DMS153 treated with DMSO at 0.1 percent for 48 hours (cell line): ENCODE data around the gene TLCD3B.
"Not testable (repeated sequence)": the region's sequence is repeated elsewhere in the genome, so short reads cannot be mapped to it uniquely, and the experiment has no call there.

Experiments used
- DNase-seq: peaks from one replicate; lab custom pipeline; 2025; ENCODE audit not compliant: unreplicated experiment; lab: John Stamatoyannopoulos, UW

The TLCD3B gene

DNA sequence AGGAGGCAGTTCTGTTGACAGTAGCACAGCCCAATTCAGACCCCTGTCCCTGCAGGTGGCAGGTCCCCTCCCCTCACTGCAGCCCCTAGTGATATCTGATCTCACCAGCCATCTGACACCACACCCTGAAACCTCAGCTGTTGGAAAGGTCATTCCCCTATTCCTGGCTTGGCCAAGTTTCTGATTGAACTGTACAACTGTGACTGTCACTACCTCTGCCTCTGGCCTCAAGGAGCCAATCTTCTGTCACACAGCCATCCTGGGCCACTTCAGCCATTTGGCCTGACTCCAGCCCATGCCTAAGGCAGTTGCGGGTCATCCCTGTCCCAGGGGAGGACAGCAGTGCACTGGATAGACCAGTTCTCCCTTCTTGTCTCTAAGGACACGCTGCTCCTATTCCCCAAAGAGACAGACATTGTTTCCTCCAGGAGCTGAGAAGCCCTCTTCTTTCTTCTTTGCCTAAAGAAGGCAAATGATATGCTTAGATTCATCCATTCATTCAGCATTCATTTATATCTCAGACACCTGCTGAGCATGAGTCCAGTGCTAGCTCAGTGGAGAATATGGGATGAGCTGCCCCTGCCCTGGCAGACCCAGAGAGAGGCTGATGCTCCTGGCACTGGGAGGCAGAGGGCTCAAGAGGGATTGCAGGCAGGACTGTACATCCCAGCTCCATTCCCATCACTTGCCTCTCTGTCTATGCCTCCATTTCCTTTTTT is 29.9 kb upstream of the TLCD3B start:
- no peak for DNase-seq

DNA sequence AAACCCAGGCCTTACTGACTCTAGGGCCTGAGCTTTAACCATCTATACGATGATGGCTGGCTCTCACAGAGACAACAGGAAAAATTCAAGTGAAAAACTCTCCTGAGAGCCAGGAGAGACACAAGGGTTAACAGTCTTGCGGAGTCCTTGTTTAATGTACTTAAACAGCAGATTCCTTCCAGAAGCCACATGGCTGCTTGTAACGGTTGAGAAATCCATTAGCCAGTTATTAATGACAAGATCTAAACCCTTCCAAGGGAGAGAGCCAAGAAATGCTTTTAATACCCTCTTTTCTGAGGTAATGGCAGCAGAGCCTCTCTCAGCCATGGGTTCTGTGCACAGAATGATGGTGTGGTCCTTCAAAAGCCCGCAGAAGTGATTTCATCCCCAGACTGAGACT is 29.3 kb upstream of the TLCD3B start:
- no peak for DNase-seq

DNA sequence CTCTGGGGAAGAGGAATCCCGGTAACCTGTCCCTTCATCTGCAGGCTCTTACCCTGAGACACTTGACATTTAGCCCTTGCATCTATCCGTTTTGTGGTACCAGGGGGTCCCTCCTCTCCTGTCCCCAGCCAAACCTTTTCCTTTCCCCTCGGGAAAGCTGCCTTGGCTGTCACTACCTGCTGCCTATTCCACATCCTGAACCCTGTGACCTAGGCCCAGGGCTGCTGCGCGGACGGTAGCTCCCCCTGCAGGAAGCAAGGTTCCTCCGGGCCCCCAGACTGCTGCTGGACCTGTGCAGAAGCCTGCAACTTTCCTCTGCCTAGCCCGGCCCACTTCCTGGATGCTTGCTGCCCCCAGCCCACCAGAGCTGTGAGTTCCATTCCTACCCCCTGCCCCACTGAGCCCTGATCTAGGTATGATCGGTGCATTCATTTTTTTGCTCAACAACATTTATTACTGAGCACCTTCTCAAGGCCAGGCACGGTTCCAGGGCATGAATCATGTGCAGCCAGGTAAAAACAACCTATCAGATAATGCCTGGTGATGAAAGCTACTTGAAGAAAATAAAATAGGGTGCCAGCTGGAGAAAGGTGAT is 24.0 kb upstream of the TLCD3B start:
- DNase-seq, result no peak

DNA sequence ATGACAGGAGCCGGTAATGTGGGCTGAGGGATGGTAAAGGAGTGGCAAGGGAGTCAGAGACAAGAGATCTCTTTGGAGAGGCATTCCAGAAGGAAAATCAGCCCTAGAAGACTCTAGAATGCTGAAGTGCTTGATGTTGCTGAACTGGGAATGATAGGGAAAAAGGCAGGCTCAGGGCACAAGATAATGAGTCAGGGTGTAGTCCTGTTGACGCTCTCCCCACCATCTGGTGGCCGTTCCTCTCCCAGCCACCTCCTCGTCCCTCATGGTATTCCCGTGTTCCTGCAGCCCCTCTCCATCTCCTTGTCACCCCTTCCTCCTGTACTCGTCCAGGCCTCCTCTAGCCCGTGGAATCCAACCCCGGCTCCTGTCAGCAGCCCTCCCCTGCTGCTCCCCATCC is 23.4 kb upstream of the TLCD3B start:
- no peak for DNase-seq

DNA sequence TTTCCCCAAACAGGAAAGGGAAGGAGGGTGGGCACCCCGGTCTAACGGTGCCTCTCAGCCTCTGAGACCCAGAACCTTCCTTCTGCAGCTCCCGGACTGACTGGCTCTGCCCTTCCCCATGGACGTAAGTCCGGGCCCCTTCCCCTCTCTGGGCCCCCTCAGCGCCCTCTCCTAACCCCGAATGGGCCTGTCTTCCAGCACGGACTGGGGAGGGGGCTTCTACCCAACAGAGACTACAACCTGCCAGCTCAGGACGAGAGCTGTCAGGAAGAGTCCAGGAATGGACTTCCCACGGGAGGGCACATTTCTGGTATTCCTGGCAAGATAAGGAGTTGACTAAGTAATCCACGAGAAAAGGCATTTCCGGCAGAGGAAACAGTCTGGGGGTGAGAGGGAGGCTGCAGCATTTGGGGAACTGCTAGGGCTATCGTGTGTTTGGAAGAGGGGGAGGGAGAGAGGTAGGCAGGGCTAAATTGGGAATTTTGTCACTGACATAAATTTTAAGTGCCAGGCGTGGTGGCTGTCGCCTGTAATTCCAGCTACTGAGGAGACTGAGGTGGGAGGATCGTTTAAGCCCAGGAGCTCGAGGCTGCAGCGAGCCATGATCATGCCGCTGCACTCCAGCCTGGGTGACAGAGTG is 22.4 kb upstream of the TLCD3B start:
- DNase-seq, result no peak

DNA sequence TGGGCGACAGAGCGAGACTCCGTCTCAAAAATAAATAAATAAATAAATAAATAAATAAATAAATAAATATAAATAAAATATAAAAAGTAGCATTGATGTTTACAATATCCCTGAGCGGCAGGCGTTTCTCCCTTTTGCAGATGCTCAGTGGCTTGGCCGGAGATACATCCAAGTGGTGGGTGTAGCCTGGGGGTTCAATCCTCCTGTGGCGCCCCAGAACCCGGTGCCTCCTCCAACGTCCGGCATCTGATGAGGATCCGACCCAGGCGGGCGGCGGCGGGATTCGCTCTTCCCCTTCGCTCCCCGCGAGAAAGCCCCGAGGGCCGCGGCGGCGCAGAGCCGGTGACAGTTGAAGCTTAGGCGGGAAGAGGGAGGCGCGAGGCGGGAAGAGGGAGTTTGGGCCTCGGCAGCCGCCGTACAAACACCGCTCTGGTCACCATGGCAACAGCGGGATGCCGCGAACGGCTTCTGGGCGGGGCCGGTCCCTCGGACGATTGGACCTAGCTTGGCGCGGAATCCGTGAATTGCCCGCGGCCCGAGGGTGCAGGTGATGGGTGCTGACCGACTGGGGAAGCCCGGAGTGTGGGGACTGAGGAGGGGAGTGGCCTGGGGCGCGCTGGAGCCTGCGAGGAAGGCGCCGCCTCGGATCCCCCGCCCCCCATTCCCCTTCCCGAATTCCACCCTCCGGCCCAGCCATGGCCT is 21.8 kb upstream of the TLCD3B start:
- peak; percentile 78 for DNase-seq

DNA sequence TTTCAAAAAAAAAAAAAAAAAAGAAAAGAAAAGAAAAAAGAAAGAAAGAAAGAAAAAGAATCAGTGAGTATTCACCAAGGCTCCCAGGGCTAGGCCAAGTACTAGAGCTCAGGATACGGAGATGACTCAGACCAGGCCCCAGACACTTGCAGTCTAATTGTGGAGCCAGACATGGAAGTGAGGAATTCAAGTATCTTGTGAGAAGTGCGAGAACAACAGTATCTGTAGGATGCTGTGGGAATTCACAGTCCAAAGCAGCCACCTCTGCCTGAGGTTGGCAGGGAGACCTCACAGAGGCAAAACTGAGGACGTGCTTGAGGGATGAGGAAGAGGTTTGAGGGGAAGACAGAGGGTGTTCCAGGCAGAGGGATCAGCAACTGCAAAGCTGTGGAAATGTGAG is 20.4 kb upstream of the TLCD3B start:
- no peak for DNase-seq

DNA sequence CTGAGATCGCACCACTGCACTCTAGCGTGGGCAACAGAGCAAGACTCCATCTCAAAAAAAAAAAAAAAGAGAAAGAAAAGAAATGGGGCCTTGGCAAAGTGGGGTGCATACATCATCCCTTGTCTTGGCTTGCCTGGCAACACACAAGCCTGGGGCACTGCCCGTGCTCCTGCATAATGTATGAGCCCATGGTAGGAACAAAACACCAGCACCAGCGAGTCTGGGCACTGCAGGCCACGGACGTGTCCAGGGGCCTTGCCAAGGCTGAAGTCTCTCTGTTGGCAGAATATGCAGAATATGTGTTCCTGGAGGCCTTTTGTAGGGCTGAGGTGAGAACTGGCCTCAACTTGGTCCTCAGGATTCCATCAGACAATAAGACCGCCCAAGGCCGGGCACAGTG is 18.8 kb upstream of the TLCD3B start:
- no peak for DNase-seq

DNA sequence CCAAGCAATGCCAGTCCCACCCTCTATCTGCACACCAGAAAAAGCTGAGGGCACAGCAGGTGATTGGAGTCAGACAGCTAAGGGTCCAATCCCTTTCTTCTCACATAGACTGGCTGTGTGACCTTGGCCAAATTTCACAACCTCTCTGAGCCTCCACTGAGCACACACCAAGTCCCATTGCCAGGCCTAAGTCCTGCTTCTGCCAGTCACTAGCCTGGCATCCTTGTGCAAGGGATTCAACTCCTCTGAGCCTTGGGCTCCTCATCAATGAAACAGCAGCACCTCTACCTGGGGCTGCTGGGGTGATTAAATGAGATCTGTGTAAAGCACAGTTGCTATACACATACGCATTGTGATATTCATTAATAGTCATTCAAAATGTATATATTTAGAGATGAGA is 15.5 kb upstream of the TLCD3B start:
- no peak for DNase-seq

DNA sequence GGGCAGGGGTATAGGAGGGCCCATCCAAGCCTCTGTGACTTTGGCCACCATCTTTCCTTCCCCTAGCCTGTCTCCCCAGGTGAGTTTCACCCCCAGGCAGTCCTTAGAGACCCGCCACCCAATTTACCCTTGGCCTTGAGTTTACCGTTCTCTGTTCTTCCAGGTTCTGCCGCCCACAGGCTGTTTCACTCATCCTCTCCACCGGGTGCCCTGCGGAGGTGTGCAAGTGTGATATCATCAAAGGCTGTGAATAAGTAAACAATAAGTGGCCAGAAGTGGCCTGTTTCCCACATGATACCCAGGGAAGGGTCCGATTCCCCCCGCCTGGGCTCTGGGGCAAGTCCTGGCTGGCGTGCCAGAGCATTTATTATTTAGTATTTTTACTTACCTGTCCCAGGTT is 15.1 kb upstream of the TLCD3B start:
- DNase-seq, result no peak

DNA sequence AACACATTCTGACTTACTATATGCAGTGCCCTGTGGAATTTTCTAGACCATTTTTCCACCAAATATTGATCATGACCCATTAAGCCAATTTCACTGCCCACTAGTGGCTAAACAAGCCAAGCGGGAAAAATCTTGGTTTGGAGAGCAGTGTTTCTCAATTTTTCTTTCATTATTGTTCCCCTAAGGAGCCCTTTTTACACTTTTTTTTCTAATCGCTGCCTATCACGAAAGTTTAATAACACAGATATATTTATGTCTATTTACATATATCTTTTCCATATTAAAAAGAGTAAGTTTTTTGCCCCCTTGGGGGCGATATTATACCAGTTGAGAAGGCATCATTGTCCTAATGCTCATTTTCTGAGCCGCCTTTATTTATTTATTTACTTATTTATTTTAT is 10.8 kb upstream of the TLCD3B start:
- no peak for DNase-seq

DNA sequence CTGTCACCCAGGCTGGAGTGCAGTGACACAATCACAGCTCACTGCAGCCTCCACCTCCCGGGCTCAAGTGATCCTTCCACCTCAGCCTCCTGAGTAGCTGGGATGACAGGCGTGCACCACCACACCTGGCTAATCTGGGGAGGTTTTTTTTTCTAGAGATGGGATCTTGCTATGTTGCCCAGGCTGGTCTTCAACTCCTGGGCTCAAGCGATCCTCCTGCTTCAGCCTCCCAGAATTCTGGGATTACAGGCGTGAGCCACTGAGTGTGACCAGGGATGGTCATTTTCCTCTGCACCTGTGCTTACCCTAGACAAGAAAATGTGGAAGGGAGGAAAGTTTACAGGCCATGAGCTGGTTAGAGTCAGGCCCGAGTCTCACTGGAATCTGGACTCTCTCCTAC is 9.6 kb upstream of the TLCD3B start:
- DNase-seq, result not testable (repeated sequence)

DNA sequence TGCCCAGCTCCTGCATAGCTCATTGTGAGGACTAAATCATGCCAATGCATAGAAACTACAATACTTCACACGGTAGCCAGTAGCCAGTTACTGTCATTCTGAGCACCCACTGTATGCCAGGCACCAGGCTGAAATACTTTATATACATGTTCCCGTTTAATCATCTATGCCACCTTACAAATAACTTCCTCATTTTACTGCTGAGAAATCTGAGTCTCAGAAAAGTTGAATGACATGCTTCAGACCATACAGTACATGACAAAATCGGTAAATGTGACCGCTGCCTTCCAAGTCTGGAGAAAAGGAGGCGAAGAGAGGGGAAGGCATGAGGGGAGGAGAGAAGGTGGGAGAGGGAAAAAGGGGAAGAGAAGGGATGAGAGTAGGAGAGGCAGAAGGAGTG is 9.2 kb upstream of the TLCD3B start:
- DNase-seq, result no peak

DNA sequence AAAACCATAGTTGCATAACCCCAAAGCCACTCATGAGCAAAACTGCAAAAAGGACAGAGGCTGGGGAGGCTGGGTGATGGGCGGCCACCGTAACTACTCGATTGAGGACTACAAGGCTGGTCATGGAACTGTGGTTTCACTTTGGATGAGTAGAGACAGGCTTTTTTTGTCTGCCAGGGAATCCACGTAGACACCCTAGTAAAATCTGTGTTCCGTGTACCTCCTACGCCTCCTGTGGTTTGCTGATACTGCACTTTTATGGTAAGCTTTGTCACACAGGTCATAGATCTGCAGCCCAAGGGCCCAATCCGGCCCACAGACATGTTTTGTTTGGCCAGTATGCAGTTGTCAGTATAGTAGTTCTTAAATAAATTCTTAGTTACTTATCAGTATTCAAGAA is 2.2 kb upstream of the TLCD3B start:
- DNase-seq, result no peak

DNA sequence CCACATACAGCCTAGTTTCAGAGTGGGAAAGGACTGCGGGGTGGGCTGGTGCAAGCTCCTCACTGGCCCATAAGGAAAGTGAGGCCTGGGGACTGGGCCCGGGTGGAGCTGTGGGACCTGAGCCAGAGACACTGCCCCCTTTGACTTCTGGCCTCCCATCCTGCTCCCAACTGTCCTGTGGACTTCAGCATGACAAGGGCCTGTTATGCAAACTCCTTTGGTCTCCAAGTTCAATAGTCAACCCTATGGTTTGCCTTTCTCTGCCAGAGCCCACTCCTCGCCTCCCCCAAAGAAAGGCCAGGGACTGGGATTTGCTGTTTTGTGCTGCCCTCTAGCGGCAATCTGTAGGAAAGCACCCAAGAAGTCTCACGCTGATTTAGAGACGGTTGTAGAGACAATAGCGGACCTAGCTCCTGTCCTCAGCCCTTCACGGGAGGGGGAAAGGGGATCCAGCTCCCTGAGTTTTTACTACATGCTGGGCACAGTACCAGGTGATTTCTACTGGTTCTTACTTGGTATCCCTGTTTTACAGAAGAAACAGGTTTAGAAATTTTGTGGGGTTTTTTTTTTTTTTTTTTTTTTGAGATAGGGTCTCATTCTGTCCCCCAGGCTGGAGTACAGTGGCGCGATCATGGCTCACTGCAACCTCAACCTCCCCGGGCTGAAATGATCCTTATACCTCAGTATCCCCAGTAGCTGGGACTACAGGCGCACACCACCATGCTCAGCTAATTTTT is 1.2 kb upstream of the TLCD3B start:
- peak; percentile 52 for DNase-seq

DNA sequence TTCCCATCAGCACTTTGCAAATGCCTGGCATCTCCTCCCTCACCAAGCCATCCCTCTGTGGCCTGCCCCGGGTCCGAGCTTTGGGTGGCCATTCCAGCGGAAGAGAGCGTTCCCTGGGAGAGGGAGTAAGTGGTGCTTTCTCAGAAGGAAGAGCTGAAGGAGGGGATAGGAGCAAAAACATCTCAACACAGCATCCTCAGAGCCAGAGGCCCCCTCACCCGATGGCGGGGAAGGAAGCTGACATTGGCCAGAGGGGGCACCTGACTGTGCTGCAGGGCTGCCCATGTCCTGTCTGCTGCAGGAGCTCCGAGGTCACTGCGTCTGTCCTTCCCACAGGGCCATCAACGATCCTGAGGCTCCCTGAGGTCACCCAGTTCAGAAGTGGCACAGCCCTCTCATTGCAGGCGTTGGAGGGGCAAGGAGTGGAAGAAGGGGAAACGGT is 427 bp upstream of the TLCD3B start:
- no peak for DNase-seq

DNA sequence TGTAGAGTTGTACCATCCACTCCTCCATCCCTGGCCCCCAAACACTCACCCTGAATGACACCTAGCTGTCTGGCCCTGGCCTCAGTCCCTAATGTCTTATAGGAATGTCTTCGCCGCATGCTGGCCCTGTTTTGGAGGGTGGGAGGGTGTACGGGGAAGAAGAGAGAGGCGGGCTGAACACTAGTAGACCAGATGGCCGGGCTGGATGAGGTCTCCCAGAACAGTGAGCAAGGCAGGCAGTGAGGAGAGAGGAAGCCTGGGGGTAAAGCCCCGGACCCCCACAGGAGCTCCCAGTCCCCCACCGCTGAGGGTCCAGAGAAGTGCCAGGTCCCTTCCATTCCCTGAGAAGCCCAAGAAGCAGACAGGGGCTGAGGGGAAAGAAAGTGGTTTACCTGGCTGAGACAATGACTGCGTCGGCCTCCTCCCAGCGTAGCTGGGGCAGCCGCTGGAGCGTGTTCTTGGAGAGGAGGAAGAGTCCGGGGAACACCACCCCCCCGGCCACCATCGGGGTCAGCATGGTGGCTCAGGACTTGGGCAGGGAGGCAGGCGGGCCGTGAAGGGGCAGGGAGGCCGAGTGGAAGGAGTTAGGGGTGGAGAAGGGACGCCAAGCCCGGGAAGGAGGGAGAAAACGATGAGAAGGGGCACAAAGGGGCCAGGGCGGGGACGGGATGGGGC is 923 bp downstream of the TLCD3B start:
- DNase-seq, result no peak

DNA sequence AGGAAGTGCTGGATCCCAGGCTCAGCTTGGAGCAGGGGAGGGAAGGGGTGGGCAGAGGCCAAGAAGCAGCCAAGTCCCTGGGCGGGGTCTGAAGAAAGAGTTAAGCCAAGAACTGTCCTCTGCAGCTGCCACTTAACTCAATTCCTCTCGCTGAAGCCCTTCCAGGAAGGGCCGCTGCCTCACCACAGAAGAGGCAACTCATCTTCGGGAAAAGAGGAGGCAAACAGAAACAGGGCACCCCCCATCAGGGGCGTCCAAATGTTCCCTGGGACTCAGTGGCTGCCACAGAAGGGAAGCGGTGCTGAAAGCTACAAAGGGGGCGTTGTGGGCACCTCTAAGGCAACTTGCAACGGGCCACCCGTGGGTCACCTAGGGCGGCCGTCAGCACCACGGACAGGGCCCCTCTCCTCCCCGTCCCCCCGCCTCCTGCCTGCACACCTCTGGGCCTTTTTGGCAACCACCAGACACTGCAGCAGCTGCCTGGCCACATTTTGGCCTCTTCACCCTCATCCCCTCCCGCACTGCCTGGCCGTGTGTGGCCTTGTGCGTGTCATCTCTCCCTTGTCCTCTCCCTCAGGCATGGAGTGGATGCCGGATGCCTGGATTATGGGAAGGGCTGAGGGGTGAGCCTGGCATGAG is 2.5 kb downstream of the TLCD3B start:
- DNase-seq, result no peak

DNA sequence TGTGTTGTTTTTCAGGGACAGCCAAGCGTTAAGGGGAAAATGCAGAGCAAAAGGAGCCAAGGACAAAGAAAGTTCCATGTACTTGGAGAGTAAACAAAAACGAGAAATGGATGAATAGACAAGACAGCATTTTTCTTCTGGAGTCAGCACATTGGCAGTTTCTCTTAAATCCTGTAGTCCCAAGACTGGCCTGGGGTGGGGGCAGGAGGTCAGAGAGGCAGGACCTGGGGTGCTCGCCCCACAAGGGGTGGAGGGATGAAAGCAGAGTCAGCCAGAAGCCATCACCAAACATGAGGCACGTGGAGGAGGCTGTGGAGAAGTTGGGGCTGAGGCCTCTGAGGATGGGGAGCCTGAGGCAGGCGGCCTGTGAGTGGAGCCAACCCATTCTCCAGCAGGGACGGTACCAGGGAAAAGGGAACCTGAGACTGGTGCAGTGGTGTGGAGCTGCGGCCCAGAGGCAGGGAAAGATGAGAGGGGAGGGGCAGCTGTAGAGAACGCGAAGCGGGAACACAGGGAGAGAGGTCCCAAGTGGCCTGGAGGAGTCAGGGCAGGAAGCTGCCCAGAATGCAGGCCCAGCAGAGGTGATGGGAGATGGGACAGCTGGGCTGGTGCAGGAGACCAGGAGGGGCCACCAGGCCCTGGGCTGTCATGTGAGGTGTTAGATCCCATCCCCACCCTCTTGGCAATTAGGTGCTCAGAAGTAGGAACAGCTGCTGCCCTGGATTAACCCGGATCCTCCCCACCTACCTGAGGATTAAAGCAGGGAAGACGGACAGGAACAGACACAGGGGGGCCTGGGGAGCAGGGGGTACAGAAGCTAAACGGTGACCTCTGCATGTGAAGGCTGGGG is 3.3 kb downstream of the TLCD3B start:
- no peak for DNase-seq
